Mucosa of gallbladder (tissue), 1 donor: ENCODE results near the gene ST6GALNAC1. TPM values are rescaled to one million over a fixed set of nuclear protein-coding genes. Genes with fewer than 3 reads are reported as not detected.
A peak's percentile ranks its signal among the peaks of the same experiment; 100 is the strongest.
"Not testable (repeated sequence)": the region's sequence is repeated elsewhere in the genome, so short reads cannot be mapped to it uniquely, and the experiment has no call there.

Experiments used
- DNase-seq: peaks from one replicate; pipeline ENCODE4 v3.0.0-alpha.2; 2020; ENCODE audit warnings: low spot score
- total RNA-seq: library from RNA; stranded (reverse); gene quantifications from one replicate; pipeline ENCODE4 v1.2.1, GENCODE V29; 2021
- donor health status: DM: no; HTN: no; CAD: no.

The ST6GALNAC1 gene
- total RNA-seq, 1 donor from 2014 or later: 61.0 TPM

GRCh38 chr17:76612977-76613851, 30.3 kb downstream of the ST6GALNAC1 start:
- peak; percentile 18 for DNase-seq

GRCh38 chr17:76612465-76612864, 31.1 kb downstream of the ST6GALNAC1 start:
- DNase-seq: no peak

- DNase-seq: no peak
Measured at GRCh38 chr17:76611758-76612157, 31.8 kb downstream of the ST6GALNAC1 start.

GRCh38 chr17:76611080-76611749, 32.3 kb downstream of the ST6GALNAC1 start:
- peak; percentile 25 for DNase-seq

- not testable (repeated sequence) for DNase-seq
Measured at GRCh38 chr17:76606685-76607084, 36.9 kb downstream of the ST6GALNAC1 start.

- DNase-seq: no peak
Measured at GRCh38 chr17:76601065-76601464, 42.5 kb downstream of the ST6GALNAC1 start.

- no peak for DNase-seq
Measured at GRCh38 chr17:76599694-76600460, 43.7 kb downstream of the ST6GALNAC1 start.

GRCh38 chr17:76598004-76598439, 45.5 kb downstream of the ST6GALNAC1 start:
- no peak for DNase-seq

- no peak for DNase-seq
Measured at GRCh38 chr17:76597156-76598003, 46.2 kb downstream of the ST6GALNAC1 start.

- no peak for DNase-seq
Measured at GRCh38 chr17:76594690-76595089, 48.9 kb downstream of the ST6GALNAC1 start.

- DNase-seq: no peak
Measured at GRCh38 chr17:76593959-76594358, 49.6 kb downstream of the ST6GALNAC1 start.

GRCh38 chr17:76593384-76593826, 50.2 kb downstream of the ST6GALNAC1 start:
- no peak for DNase-seq

- no peak for DNase-seq
Measured at GRCh38 chr17:76588182-76588581, 55.4 kb downstream of the ST6GALNAC1 start.

- no peak for DNase-seq
Measured at GRCh38 chr17:76586741-76587487, 56.6 kb downstream of the ST6GALNAC1 start.

- peak; percentile 30 for DNase-seq
Measured at GRCh38 chr17:76585649-76586593, 57.6 kb downstream of the ST6GALNAC1 start, which contains the start of gene ST6GALNAC2. ST6GALNAC2 (minus strand) TSS chr17:76585860; CDS start chr17:76585808, 52 bp downstream.

- DNase-seq: no peak
Measured at GRCh38 chr17:76585033-76585648, 58.4 kb downstream of the ST6GALNAC1 start.

- DNase-seq: no peak
Measured at GRCh38 chr17:76584427-76585032, 59.0 kb downstream of the ST6GALNAC1 start.

- DNase-seq: no peak
Measured at GRCh38 chr17:76582660-76583059, 60.9 kb downstream of the ST6GALNAC1 start.
